ENCODE results near the gene DLGAP1.

GRCh38 chr18:3500016-3500415, 955.1 kb downstream of the DLGAP1 start:
- TF ChIP-seq, protein P1, sequence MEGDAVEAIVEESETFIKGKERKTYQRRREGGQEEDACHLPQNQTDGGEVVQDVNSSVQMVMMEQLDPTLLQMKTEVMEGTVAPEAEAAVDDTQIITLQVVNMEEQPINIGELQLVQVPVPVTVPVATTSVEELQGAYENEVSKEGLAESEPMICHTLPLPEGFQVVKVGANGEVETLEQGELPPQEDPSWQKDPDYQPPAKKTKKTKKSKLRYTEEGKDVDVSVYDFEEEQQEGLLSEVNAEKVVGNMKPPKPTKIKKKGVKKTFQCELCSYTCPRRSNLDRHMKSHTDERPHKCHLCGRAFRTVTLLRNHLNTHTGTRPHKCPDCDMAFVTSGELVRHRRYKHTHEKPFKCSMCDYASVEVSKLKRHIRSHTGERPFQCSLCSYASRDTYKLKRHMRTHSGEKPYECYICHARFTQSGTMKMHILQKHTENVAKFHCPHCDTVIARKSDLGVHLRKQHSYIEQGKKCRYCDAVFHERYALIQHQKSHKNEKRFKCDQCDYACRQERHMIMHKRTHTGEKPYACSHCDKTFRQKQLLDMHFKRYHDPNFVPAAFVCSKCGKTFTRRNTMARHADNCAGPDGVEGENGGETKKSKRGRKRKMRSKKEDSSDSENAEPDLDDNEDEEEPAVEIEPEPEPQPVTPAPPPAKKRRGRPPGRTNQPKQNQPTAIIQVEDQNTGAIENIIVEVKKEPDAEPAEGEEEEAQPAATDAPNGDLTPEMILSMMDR (IDR thresholded peaks at IDR 0.05): no peak
- TF ChIP-seq POLR2A (IDR thresholded peaks at IDR 0.05): no peak

Measured in right lobe of liver (tissue), 4 donors.